GM21825 (cell line): ENCODE data around the gene NOB1.
"Not testable (repeated sequence)": the region's sequence is repeated elsewhere in the genome, so short reads cannot be mapped to it uniquely, and the experiment has no call there.

ENCODE experiments used
- ATAC-seq: cut with Tn5 transposase; IDR thresholded peaks from one replicate; pipeline ENCODE4 v1.9.1; 2021; ENCODE audit warnings: mild to moderate bottlenecking, moderate library complexity; ENCODE audit not compliant: unreplicated experiment

The NOB1 gene

GRCh38 chr16:69761983-69762813, 7.5 kb upstream of the NOB1 start, which contains the start of gene WWP2:
WWP2 (plus strand) TSS chr16:69762332; CDS start chr16:69787011, 24,679 bp downstream.
- peak; percentile 79 for ATAC-seq

GRCh38 chr16:69757375-69757774, 2.6 kb upstream of the NOB1 start:
- not testable (repeated sequence) for ATAC-seq

- ATAC-seq: no peak
Observed at GRCh38 chr16:69756705-69757104, 2.0 kb upstream of the NOB1 start.

GRCh38 chr16:69754143-69754468, 620 bp downstream of the NOB1 start:
- ATAC-seq: no peak

GRCh38 chr16:69748694-69749345, 5.9 kb downstream of the NOB1 start:
- no peak for ATAC-seq

- no peak for ATAC-seq
Observed at GRCh38 chr16:69747115-69747514, 7.6 kb downstream of the NOB1 start.

GRCh38 chr16:69745959-69746358, 8.8 kb downstream of the NOB1 start:
- ATAC-seq: no peak

- no peak for ATAC-seq
Observed at GRCh38 chr16:69745232-69745612, 9.5 kb downstream of the NOB1 start.

GRCh38 chr16:69744363-69745231, 10.1 kb downstream of the NOB1 start:
- no peak for ATAC-seq

- no peak for ATAC-seq
Observed at GRCh38 chr16:69741951-69742904, 12.5 kb downstream of the NOB1 start.

- no peak for ATAC-seq
Observed at GRCh38 chr16:69741519-69741918, 13.2 kb downstream of the NOB1 start.

- no peak for ATAC-seq
Observed at GRCh38 chr16:69732101-69732500, 22.6 kb downstream of the NOB1 start.

GRCh38 chr16:69731280-69731679, 23.4 kb downstream of the NOB1 start:
- not testable (repeated sequence) for ATAC-seq

GRCh38 chr16:69729030-69729429, 25.7 kb downstream of the NOB1 start:
- not testable (repeated sequence) for ATAC-seq

- ATAC-seq: no peak
Observed at GRCh38 chr16:69727916-69728270, 26.8 kb downstream of the NOB1 start.

GRCh38 chr16:69726313-69727060, 28.2 kb downstream of the NOB1 start, which contains the start of gene NQO1:
NQO1 (minus strand) TSS chr16:69726560; CDS start chr16:69726439, 121 bp downstream.
- ATAC-seq: peak; percentile 99

GRCh38 chr16:69725480-69726312, 29.0 kb downstream of the NOB1 start:
- no peak for ATAC-seq

GRCh38 chr16:69724981-69725479, 29.7 kb downstream of the NOB1 start:
- no peak for ATAC-seq
